NCI-H82 treated with DMSO at 0.1 percent for 48 hours (cell line): ENCODE results near the gene LZIC.

Experiments used
- DNase-seq: peaks from one replicate; lab custom pipeline; 2025; ENCODE audit not compliant: unreplicated experiment; lab: John Stamatoyannopoulos, UW

LZIC gene

DNA sequence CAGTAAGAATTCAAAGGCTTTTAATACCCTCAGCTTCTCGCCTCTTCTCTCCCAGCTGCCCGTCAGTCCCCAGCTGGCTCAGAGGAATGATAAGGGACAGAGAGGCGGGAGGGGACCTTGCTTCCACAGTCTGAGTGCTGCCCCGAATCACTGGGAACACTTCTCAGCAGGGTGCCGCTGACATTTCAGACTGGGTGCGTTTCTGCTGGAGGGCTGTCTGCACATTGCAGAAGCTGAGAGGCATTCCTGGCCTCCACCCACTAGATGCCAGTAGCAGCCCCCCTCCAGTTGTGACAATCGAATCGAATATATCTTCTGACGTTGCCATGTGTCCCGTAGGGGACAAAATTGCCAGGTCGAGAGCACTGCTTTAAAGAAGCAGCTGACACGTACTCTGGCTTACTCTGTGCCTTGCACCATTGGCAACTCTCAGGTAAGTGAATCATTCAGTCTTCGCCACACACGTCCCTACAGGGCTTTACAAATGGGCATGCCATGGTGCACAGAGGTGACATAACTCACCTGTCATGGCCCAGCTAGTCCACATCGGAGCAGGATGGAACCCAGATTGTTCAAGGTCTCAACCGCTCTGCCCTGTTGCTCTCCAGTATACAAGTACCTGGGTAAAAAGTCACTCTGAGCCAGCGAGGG lies 57.0 kb downstream of the LZIC start:
- no peak for DNase-seq

- DNase-seq = no peak
Measured at GRCh38 chr1:9884805-9885204, 58.4 kb downstream of the LZIC start.

- no peak for DNase-seq
Measured at GRCh38 chr1:9883585-9884449, 59.4 kb downstream of the LZIC start.

GRCh38 chr1:9882945-9883303 lies 60.3 kb downstream of the LZIC start:
- no peak for DNase-seq

DNA sequence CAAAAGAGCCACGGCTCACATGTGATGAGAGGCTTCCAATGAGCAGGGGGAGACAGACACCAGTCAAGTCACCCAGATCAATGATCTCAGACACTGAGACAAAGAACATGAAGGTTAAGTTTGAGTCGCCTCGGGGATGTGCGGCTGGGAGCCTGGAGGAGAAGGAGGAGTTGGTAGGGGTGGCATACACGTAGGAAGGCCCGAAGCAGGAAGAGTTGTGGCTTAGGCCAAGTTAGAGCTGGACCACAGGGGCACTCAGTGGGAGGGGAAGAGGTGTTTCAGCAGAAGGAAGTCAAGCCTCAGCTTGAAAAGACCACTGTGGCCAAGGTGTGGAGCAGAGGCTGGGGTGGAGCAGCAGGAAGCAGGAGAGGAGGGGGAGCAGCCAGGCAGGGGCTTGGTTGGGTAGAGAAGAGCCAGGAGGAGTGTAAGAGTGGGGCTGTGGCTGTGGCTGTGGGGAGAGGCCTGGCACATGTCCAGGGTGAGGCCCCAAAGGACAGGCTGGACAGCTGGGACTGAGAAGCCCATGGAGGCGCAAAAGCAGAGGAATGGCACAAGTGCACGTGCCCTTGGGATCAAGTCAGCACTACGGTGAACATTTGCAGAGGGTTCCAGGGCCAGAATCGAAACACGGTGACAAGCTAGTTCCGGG lies 60.8 kb downstream of the LZIC start:
- DNase-seq = no peak

DNA sequence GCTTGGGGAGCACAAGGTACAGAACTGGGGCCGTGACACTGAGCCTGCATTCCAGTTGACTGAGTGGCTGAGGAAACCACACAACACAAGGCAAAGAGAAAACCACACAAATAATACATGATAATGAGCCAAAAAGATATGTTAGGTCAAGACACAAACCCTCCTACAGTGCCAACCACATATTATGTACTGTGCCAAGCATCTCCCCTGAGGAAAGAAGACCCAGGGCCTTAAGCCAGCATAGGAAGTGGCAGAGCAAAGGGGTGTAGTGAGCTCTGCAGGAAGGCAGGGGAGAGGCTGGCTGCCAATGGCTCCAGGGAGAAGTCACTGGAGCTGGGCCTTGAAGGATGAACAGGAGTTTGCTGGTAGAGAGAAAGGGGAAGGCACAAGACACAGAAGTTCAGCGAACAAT lies 61.3 kb downstream of the LZIC start:
- no peak for DNase-seq
